Esophagus squamous epithelium (tissue), 4 donors: ENCODE data around the gene REEP1.

ENCODE experiments used
- CTCF ChIP-seq, 6 experiments: fragments of 450-650 bp in 4 of 6; fragments of 200-600 bp in 2 of 6; sonication (generic) in 2 of 6; IDR thresholded peaks; one replicate each; pipeline ENCODE4 v1.5.1; 2016 to 2019; ENCODE audit warnings: antibody characterized with exemption in 6 of 6, mild to moderate bottlenecking in 4 of 6, moderate library complexity in 4 of 6
- POLR2A ChIP-seq, 4 donors: fragments of 450-650 bp; IDR thresholded peaks; one replicate each; pipeline ENCODE4 v1.6.1; 2017; ENCODE audit warnings: antibody characterized with exemption in 4 of 4, mild to moderate bottlenecking in 4 of 4, moderate library complexity in 3 of 4

- no peak for TF ChIP-seq CTCF (IDR thresholded peaks at IDR 0.05)
- no peak for TF ChIP-seq POLR2A (IDR thresholded peaks at IDR 0.05)
Observed at GRCh38 chr2:86304416-86304815, 33.0 kb downstream of the REEP1 start.
